HepG2 (cell line): Measurements from ENCODE around the gene CEMP1.

ENCODE experiments used
- CTCF ChIP-seq: sonication (generic); formaldehyde crosslinking; IDR thresholded peaks from 2 replicates; pipeline ENCODE4 v1.5.0; 2020; ENCODE audit warnings: mild to moderate bottlenecking, missing genetic modification reagents, moderate library complexity
- HOXA7 ChIP-seq: sonication (generic); formaldehyde crosslinking; IDR thresholded peaks from 2 replicates; pipeline ENCODE4 v1.8.1; 2022; ENCODE audit warnings: mild to moderate bottlenecking, missing genetic modification reagents, moderate library complexity
- IRF1 ChIP-seq: sonication (generic); formaldehyde crosslinking; IDR thresholded peaks from 2 replicates; pipeline ENCODE4 v1.4.0; 2020; ENCODE audit warnings: low read depth, mild to moderate bottlenecking, missing genetic modification reagents
- KDM1A ChIP-seq: IDR thresholded peaks from 2 replicates; pipeline ENCODE4 v1.6.1; 2016; ENCODE audit warnings: missing compliant biosample characterization
- MAX ChIP-seq: IDR thresholded peaks from 2 replicates; pipeline ENCODE4 v1.6.1; 2012; ENCODE audit warnings: inconsistent platforms
- NFE2 ChIP-seq: sonication (generic); formaldehyde crosslinking; IDR thresholded peaks from 2 replicates; pipeline ENCODE4 v1.4.0; 2020; ENCODE audit warnings: missing genetic modification reagents
- NFKBIZ ChIP-seq: IDR thresholded peaks from 2 replicates; pipeline ENCODE4 v1.6.1; 2018; ENCODE audit warnings: missing genetic modification reagents, missing compliant biosample characterization
- SP4 ChIP-seq: sonication (generic); formaldehyde crosslinking; IDR thresholded peaks from 2 replicates; pipeline ENCODE4 v1.8.1; 2023; ENCODE audit warnings: mild to moderate bottlenecking, missing genetic modification reagents
- SRSF9 ChIP-seq: fragments of 200-400 bp; formaldehyde crosslinking; IDR thresholded peaks from 2 replicates; pipeline ENCODE4 v1.6.1; 2018; ENCODE audit warnings: borderline replicate concordance, mild to moderate bottlenecking, low read depth, low read length; ENCODE audit not compliant: insufficient read depth, poor library complexity, severe bottlenecking
- ZBTB4 ChIP-seq: sonication (generic); formaldehyde crosslinking; IDR thresholded peaks from 2 replicates; pipeline ENCODE4 v1.4.0; 2020; ENCODE audit warnings: missing genetic modification reagents, mild to moderate bottlenecking, borderline replicate concordance

- TF ChIP-seq KDM1A (CRISPR knock-in tag) (no peak), MAX (no peak), NFKBIZ (CRISPR knock-in tag) (no peak), NFE2 (CRISPR knock-in tag) (no peak), IRF1 (CRISPR knock-in tag) (no peak), ZBTB4 (no peak), SRSF9 (no peak), SP4 (CRISPR knock-in tag) (no peak), HOXA7 (CRISPR knock-in tag) (no peak), CTCF (CRISPR knock-in tag) (no peak)
These were observed 36.6 kb downstream of the CEMP1 start for GRCh38 chr16:2494616-2495015.
